Stomach (tissue), 4 donors: Measurements from ENCODE around the gene CFAP52.

Experiments used
- POLR2A ChIP-seq, 4 donors: fragments of 450-650 bp; IDR thresholded peaks; one replicate each; pipeline ENCODE4 v1.6.1; 2016; ENCODE audit warnings: antibody characterized with exemption in 4 of 4, control low read depth in 2 of 4, mild to moderate bottlenecking in 1 of 4, moderate library complexity in 1 of 4
- POLR2AphosphoS5 ChIP-seq, 3 donors: sonication (generic); formaldehyde crosslinking; IDR thresholded peaks; one replicate each; pipeline ENCODE4 v1.6.1; 2016; ENCODE audit warnings: antibody characterized with exemption in 3 of 3
- TF ChIP-seq, protein P1 (sequence below), 7 experiments: fragments of 450-650 bp in 4 of 7; fragments of 200-600 bp in 3 of 7; sonication (generic) in 3 of 7; IDR thresholded peaks; one replicate each; pipeline ENCODE4 v1.5.1; 2016 to 2019; ENCODE audit warnings: antibody characterized with exemption in 7 of 7, control low read depth in 2 of 7, mild to moderate bottlenecking in 1 of 7

DNA sequence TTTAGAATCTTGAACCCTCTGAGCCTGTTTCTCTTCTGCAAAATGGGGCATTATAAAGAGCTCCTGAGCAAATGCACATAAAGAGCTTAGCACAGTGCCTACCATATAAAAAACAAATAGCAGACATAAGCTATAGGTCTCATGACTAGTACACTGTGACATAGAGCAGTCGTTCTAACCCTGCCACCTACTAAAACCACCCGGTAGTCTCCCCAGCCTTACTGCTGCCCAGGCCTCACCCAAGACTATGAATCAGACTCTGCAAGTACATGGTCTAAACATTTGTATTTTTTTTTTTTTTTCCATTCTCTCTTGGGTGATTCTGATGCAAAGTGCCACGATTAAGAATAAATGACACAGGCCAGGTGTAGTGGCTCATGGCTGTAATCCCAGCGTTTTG is 34.7 kb upstream of the CFAP52 start:
- TF ChIP-seq, protein P1, sequence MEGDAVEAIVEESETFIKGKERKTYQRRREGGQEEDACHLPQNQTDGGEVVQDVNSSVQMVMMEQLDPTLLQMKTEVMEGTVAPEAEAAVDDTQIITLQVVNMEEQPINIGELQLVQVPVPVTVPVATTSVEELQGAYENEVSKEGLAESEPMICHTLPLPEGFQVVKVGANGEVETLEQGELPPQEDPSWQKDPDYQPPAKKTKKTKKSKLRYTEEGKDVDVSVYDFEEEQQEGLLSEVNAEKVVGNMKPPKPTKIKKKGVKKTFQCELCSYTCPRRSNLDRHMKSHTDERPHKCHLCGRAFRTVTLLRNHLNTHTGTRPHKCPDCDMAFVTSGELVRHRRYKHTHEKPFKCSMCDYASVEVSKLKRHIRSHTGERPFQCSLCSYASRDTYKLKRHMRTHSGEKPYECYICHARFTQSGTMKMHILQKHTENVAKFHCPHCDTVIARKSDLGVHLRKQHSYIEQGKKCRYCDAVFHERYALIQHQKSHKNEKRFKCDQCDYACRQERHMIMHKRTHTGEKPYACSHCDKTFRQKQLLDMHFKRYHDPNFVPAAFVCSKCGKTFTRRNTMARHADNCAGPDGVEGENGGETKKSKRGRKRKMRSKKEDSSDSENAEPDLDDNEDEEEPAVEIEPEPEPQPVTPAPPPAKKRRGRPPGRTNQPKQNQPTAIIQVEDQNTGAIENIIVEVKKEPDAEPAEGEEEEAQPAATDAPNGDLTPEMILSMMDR (IDR thresholded peaks at IDR 0.05): no peak
- TF ChIP-seq POLR2AphosphoS5 (IDR thresholded peaks at IDR 0.05): no peak
- no peak for TF ChIP-seq POLR2A (IDR thresholded peaks at IDR 0.05)
